ENCODE measurements around the gene TNFSF12.

TNFSF12 gene

GRCh38 chr17:7570351-7570750, 21.5 kb downstream of the TNFSF12 start:
- no peak for DNase-seq (ENCODE audit: low read depth in 3 of 3)

- peak in 1 of 3 experiments; percentile 98 for DNase-seq (ENCODE audit: low read depth in 3 of 3)
These were observed 23.4 kb downstream of the TNFSF12 start for GRCh38 chr17:7572338-7572587.

- peak in 2 of 3 experiments; percentile 99 to 100 for DNase-seq (ENCODE audit: low read depth in 3 of 3)
These were observed 23.9 kb downstream of the TNFSF12 start for GRCh38 chr17:7572588-7573323.

- DNase-seq (ENCODE audit: low read depth in 3 of 3) = peak; percentile 81 to 88 (median 82)
These were observed 24.6 kb downstream of the TNFSF12 start for GRCh38 chr17:7573324-7574080.

- DNase-seq (ENCODE audit: low read depth in 3 of 3) = no peak
These were observed 25.5 kb downstream of the TNFSF12 start for GRCh38 chr17:7574176-7574953.

- no peak for DNase-seq (ENCODE audit: low read depth in 3 of 3)
These were observed 26.6 kb downstream of the TNFSF12 start for GRCh38 chr17:7575481-7575883.

- no peak for DNase-seq (ENCODE audit: low read depth in 3 of 3)
These were observed 27.1 kb downstream of the TNFSF12 start for GRCh38 chr17:7575959-7576358.

- no peak for DNase-seq (ENCODE audit: low read depth in 3 of 3)
These were observed 27.6 kb downstream of the TNFSF12 start for GRCh38 chr17:7576432-7576937.

GRCh38 chr17:7577327-7578199, 28.7 kb downstream of the TNFSF12 start:
- no peak for DNase-seq (ENCODE audit: low read depth in 3 of 3)

GRCh38 chr17:7579001-7579833, 30.4 kb downstream of the TNFSF12 start, which contains the start of gene CD68:
Gene CD68, plus strand, starts transcription at chr17:7579638. Its CDS starts 40 bp downstream, at chr17:7579678.
- peak; percentile 61 to 76 (median 62) for DNase-seq (ENCODE audit: low read depth in 3 of 3)

GRCh38 chr17:7579834-7580603, 31.2 kb downstream of the TNFSF12 start:
- peak in 1 of 3 experiments; percentile 57 for DNase-seq (ENCODE audit: low read depth in 3 of 3)

- no peak for DNase-seq (ENCODE audit: low read depth in 3 of 3)
These were observed 32.0 kb downstream of the TNFSF12 start for GRCh38 chr17:7580604-7581575.

- no peak for DNase-seq (ENCODE audit: low read depth in 3 of 3)
These were observed 33.8 kb downstream of the TNFSF12 start for GRCh38 chr17:7582396-7583252.

GRCh38 chr17:7583253-7584109, 34.6 kb downstream of the TNFSF12 start, which contains the start of gene MPDU1:
Gene MPDU1, plus strand, starts transcription at chr17:7583852. Its CDS starts 11 bp downstream, at chr17:7583863.
- peak; percentile 89 to 95 (median 90) for DNase-seq (ENCODE audit: low read depth in 3 of 3)

GRCh38 chr17:7586673-7587419, 38.0 kb downstream of the TNFSF12 start:
- no peak for DNase-seq (ENCODE audit: low read depth in 3 of 3)
